ENCODE measurements around the gene BACH2.

The BACH2 gene

GRCh38 chr6:90149280-90149679 lies 147.4 kb downstream of the BACH2 start:
- TF ChIP-seq CTCF (IDR thresholded peaks at IDR 0.05; ENCODE audit: low read depth, low read length) = no peak

GRCh38 chr6:90148867-90149266 lies 147.8 kb downstream of the BACH2 start:
- no peak overlapping the region for H3K4me3 ChIP-seq (ENCODE audit: low read depth, low read length)
- no peak for TF ChIP-seq CTCF (IDR thresholded peaks at IDR 0.05; ENCODE audit: low read depth, low read length)

More at GRCh38 chr6:90149280-90149679, 147.4 kb downstream of the BACH2 start:
- no peak overlapping the region for H3K4me3 ChIP-seq (ENCODE audit: low read depth, low read length)

- no peak for TF ChIP-seq CTCF (IDR thresholded peaks at IDR 0.05; ENCODE audit: low read depth, low read length)
- H3K4me3 ChIP-seq (ENCODE audit: low read depth, low read length) = no peak overlapping the region
Observed at GRCh38 chr6:90146921-90147649, 149.6 kb downstream of the BACH2 start.

GRCh38 chr6:90146024-90146423 lies 150.6 kb downstream of the BACH2 start:
- no peak for TF ChIP-seq CTCF (IDR thresholded peaks at IDR 0.05; ENCODE audit: low read depth, low read length)
- no peak overlapping the region for H3K4me3 ChIP-seq (ENCODE audit: low read depth, low read length)

GRCh38 chr6:90144928-90145555 lies 151.6 kb downstream of the BACH2 start:
- TF ChIP-seq CTCF (IDR thresholded peaks at IDR 0.05; ENCODE audit: low read depth, low read length) = no peak
- no peak overlapping the region for H3K4me3 ChIP-seq (ENCODE audit: low read depth, low read length)

GRCh38 chr6:90144396-90144795 lies 152.2 kb downstream of the BACH2 start:
- TF ChIP-seq CTCF (IDR thresholded peaks at IDR 0.05; ENCODE audit: low read depth, low read length) = no peak
- H3K4me3 ChIP-seq (ENCODE audit: low read depth, low read length) = no peak overlapping the region

GRCh38 chr6:90140683-90141082 lies 156.0 kb downstream of the BACH2 start:
- H3K4me3 ChIP-seq (ENCODE audit: low read depth, low read length) = no peak overlapping the region
- TF ChIP-seq CTCF (IDR thresholded peaks at IDR 0.05; ENCODE audit: low read depth, low read length) = no peak
